PC-3 (cell line): ENCODE results near the gene USP9Y.

ENCODE experiments used
- EZH2 ChIP-seq: fragments of 300-600 bp; sonication (generic); IDR thresholded peaks from one replicate; pipeline ENCODE4 v1.6.1; 2017; ENCODE audit warnings: antibody characterized with exemption, mild to moderate bottlenecking, low read length; ENCODE audit not compliant: unreplicated experiment
- EZH2phosphoT487 ChIP-seq: fragments of 300-600 bp; sonication (generic); IDR thresholded peaks from 2 replicates; pipeline ENCODE4 v1.6.1; 2018; ENCODE audit warnings: mild to moderate bottlenecking, antibody characterized with exemption, low read length, borderline replicate concordance
- TF ChIP-seq, protein P1 (sequence below): fragments of 300-600 bp; sonication (generic); conservative IDR thresholded peaks from 2 replicates; pipeline ENCODE4 v1.5.1; 2017; ENCODE audit warnings: antibody characterized with exemption, low read depth, mild to moderate bottlenecking, low read length

DNA sequence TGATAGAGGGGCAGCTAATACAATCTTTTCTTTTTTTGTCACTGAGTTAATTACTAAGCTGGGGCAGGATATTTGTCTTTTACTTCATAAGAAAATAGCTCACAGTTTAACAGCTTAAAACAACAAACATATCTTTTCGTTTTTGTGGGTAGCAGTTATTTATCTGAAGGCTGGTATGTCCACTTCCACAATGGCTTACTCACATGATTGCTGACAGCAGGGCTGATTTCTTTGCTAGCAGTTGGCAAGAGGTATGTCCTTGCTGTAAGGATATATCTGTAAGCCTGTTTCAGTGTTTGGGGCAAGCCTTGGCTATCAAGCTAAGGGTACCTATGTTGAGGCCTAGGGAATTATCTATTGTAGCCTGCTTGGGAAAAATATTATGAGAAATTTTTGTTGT is 1.1 kb downstream of the USP9Y start:
- TF ChIP-seq, protein P1, sequence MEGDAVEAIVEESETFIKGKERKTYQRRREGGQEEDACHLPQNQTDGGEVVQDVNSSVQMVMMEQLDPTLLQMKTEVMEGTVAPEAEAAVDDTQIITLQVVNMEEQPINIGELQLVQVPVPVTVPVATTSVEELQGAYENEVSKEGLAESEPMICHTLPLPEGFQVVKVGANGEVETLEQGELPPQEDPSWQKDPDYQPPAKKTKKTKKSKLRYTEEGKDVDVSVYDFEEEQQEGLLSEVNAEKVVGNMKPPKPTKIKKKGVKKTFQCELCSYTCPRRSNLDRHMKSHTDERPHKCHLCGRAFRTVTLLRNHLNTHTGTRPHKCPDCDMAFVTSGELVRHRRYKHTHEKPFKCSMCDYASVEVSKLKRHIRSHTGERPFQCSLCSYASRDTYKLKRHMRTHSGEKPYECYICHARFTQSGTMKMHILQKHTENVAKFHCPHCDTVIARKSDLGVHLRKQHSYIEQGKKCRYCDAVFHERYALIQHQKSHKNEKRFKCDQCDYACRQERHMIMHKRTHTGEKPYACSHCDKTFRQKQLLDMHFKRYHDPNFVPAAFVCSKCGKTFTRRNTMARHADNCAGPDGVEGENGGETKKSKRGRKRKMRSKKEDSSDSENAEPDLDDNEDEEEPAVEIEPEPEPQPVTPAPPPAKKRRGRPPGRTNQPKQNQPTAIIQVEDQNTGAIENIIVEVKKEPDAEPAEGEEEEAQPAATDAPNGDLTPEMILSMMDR = no peak
- TF ChIP-seq EZH2 (no peak), EZH2phosphoT487 (no peak)
